ENCODE results near the gene RFTN1. TPM values are rescaled to one million over a fixed set of nuclear protein-coding genes. Genes with fewer than 3 reads are reported as not detected.
A peak's percentile ranks its signal among the peaks of the same experiment; 100 is the strongest.

RFTN1 gene
- total and polyA plus RNA-seq, 11 donors: 17.1 to 40.8 (median 26.4) TPM

DNA sequence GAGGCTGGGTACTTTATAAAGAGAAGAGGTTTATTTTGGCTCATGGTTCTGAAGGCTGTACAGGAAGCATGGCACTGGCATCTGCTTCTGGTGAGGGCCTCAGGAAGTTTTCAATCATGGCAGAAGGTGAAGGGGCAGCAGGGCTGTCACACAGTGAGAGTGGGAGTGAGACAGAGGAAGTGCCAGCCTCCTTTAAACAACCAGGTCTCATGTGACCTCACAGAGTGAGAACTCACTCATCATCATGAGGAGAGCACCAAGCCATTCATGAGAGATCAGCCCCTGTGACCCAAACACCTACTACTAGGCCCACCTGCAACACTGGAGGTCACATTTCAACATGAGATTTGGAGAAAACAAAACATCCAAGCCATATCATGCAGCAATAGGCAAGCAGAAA, 9.3 kb upstream of the RFTN1 start:
- Histone ChIP-seq H3K4me1 (peaks cover 0 to 13% (median 2%) of the 10 kb centered on the region in 12 donors), H3K27me3 (no peaks in the 10 kb centered on the region), H3K9me3 (peaks cover 0 to 9% (median 0%) of the 10 kb centered on the region in 12 donors), H3K27ac (no peak overlapping the region), H3K36me3 (no peaks in the 10 kb centered on the region), H3K4me3 (no peak overlapping the region)
- ATAC-seq (no peak), DNase-seq (no peak)
- no peak for TF ChIP-seq POLR2A (IDR thresholded peaks at IDR 0.05)
- TF ChIP-seq, protein P1, sequence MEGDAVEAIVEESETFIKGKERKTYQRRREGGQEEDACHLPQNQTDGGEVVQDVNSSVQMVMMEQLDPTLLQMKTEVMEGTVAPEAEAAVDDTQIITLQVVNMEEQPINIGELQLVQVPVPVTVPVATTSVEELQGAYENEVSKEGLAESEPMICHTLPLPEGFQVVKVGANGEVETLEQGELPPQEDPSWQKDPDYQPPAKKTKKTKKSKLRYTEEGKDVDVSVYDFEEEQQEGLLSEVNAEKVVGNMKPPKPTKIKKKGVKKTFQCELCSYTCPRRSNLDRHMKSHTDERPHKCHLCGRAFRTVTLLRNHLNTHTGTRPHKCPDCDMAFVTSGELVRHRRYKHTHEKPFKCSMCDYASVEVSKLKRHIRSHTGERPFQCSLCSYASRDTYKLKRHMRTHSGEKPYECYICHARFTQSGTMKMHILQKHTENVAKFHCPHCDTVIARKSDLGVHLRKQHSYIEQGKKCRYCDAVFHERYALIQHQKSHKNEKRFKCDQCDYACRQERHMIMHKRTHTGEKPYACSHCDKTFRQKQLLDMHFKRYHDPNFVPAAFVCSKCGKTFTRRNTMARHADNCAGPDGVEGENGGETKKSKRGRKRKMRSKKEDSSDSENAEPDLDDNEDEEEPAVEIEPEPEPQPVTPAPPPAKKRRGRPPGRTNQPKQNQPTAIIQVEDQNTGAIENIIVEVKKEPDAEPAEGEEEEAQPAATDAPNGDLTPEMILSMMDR (IDR thresholded peaks at IDR 0.05): no peak
- intact Hi-C loops (cut with DNase I): loop anchor here in 1 of 10 donors (5.0 kb wide), 1 partner anchor 231 kb away; no protein-coding TSS in a partner anchor

DNA sequence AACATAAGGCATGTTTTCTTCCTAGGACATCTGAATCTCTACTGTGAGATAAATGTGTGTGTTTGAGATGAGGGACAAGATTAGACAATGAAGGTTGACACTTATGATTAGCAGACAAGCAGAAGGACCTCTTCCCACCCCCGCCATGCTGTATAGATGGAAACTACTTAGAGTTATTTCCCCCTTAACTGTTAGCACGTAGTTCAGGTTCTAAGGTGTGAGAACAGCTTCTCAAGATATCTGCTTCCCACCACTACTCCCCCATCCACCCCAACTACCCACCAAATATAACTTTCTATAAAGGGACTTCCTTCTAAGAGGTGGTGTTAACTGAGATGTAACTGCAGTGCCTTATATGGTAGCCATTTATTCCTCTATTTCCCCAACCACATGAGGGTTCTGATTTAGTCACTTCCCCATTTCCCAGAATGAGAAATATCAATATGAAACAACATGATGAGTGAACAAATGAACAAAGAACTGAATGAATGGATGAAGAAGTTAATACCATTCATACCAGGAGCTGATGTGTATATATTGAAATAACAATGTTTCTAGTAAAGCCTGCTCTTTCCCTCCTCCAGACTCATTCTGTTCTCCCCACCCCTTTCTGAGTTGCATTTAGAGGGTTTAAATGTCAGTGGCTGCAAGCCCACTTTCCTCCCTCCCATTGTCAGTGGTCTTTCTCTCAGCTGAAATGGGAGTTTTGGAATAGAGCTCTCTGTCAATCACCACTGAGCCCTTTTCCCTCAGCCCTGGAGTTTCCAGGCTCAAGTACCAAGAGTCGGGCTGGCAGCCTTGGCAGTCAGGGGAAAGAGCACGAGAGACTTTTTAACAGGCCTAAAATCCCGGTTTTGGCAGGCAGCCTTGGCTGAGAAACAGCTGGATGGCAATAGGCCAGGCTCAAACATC, 7.7 kb upstream of the RFTN1 start:
- H3K4me1 ChIP-seq: peaks cover 0 to 21% (median 12%) of the 10 kb centered on the region in 12 donors
- peak in 1 of 5 donors; percentile 32 for DNase-seq
- H3K9me3 ChIP-seq: peaks cover 0 to 9% (median 0%) of the 10 kb centered on the region in 12 donors
- intact Hi-C loops (cut with DNase I): loop anchor here in 1 of 10 donors (5.0 kb wide), 1 partner anchor 229 kb away; no protein-coding TSS in a partner anchor
- H3K36me3 ChIP-seq: no peaks in the 10 kb centered on the region
- no peak for ATAC-seq
- WGBS, 4 donors: 49 to 61% (median 57%) methylated on average over 5 of the region's 5 CpGs
- no peak overlapping the region for H3K27ac ChIP-seq
- TF ChIP-seq, protein P1 (IDR thresholded peaks at IDR 0.05): no peak
- no peak for TF ChIP-seq POLR2A (IDR thresholded peaks at IDR 0.05)
- H3K27me3 ChIP-seq: no peaks in the 10 kb centered on the region
- no peak overlapping the region for H3K4me3 ChIP-seq

DNA sequence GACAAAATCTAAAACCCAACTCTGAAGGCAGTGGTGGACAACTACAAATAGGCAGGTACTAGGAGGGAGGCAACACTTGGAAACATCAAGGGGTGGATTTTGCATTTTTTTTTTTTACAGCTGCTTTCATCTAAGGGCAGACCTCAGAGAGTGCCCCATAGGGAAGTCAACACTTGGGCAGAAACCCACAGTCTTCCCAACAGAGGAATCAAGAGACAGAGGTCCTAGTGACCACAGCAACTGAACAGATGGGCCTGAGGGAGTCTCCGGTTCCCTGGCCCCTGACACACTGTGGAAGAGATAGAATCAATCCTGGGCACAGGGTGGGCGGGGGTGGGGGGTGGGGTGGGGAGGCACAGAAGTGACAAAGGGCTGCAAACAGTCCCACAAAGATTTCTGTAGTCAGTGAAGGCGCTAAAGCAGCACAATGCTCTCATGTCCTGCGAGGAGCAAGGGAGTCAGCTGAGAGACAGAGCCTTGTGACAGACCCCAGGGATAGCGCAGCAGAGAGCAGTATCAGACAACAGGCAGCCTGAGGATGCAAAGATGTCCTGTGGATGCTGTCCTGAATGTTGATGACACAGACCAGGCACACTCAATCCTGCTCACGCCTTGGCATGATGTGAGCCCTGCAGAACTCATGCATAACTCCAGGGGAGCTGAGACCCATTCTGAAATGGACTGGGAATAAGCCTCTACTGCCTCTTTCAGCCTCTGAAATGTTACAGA, 6.9 kb upstream of the RFTN1 start:
- DNase-seq (no peak), ATAC-seq (no peak)
- Histone ChIP-seq H3K27ac (no peak overlapping the region), H3K4me1 (peaks cover 0 to 28% (median 16%) of the 10 kb centered on the region in 12 donors), H3K36me3 (no peaks in the 10 kb centered on the region), H3K9me3 (peaks cover 0 to 9% (median 0%) of the 10 kb centered on the region in 12 donors), H3K4me3 (no peak overlapping the region), H3K27me3 (no peaks in the 10 kb centered on the region)
- TF ChIP-seq, protein P1 (IDR thresholded peaks at IDR 0.05): no peak
- TF ChIP-seq POLR2A (IDR thresholded peaks at IDR 0.05): no peak
- intact Hi-C loops (cut with DNase I): loop anchor here in 1 of 10 donors (5.0 kb wide), 1 partner anchor 228 kb away; no protein-coding TSS in a partner anchor
- 75 to 92% (median 85%) methylated on average over 5 to 6 of the region's 6 CpGs for WGBS, 4 donors

Data from heart left ventricle (tissue), 16 donors.